HuH-7.5 (cell line): Measurements from ENCODE around the gene EFCAB14.
"Not testable (repeated sequence)": the region's sequence is repeated elsewhere in the genome, so short reads cannot be mapped to it uniquely, and the experiment has no call there.

Experiments
- DNase-seq: peaks from one replicate; pipeline ENCODE4 v3.0.0; 2011; ENCODE audit warnings: low spot score

EFCAB14 gene

DNA sequence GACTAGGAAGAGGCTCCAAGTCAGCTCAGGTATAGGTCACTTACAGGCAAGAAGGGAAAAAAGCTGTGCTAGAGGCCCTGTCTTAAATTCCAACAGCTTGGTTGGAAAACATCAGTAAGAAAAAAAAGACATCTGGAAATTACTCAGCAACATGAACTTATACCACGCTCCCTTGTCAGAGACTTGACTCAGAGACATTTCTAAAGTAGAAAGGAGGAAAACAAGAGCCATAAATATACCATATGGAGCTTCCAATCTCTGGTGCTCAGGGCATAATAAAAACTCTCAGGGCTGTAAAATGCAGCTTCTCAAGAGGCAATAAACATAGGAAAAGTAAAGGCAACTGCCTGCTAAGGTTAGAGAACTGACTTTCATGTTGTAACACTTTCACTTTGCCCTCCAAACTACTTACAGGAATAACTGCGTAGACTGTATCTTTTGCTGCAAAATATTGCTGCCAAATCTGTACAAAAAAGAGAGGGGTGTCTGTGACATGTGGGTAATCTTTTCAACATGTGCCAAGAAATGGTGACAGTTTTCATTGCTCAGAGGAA, 65.4 kb downstream of the EFCAB14 start:
- DNase-seq, result no peak

DNA sequence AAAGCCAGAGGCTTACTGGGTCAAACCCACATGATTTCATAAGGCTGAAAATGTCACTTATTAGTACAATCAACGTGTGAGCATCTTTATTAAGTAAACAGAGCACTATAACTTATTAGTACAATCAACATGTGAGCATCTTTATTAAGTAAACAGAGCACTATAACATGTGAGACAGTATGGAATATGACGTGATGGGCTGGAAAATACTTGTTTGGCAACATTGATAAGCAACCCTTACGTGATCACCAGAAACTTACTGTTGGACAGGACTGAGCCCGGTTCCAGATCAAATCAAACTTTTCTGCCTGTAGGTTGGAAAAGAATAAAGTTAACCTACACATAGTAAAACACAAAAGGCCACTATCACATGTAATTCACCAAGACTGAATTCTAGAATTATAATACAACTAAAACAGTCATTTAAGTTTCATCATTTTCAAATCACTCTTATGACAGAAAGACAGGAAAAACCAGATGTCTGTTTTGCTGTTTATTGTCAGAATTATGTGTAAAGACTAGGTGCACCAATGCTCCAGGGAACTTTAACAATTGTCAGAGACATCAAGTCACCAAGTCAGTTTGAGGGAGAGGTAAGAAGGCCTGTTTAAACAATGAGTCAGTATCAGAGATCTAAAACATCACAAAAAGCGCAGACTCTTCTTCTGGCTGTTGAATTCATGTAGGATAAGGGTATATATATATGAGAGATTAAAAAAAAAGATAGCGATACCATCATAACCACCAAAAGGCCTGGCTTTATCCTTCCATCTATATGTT, 66.4 kb downstream of the EFCAB14 start:
- no peak for DNase-seq

DNA sequence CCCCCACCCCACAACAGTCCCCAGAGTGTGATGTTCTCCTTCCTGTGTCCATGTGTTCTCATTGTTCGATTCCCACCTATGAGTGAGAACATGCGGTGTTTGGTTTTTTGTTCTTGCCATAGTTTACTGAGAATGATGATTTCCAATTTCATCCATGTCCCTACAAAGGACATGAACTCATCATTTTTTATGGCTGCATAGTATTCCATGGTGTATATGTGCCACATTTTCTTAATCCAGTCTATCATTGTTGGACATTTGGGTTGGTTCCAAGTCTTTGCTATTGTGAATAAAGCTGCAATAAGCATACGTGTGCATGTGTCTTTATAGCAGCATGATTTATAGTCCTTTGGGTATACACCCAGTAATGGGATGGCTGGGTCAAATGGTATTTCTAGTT, 67.8 kb downstream of the EFCAB14 start:
- not testable (repeated sequence) for DNase-seq

DNA sequence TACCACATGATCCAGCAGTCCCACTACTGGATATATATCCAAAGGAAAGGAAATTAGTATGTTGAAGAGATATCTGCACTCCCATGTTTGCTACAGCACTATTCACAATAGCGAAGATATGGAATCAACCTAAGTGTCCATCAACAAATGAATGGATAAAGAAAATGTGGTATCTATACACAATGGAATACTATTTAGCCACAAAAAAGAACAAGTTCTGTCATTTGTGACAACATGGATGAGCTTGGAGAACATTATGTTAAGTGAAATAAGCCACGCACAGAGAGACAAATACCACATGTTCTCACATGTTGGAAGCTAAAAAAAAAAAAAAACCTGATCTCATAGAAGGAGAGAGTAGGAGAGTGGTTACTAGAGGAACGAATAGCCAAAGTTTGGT, 68.4 kb downstream of the EFCAB14 start:
- no peak for DNase-seq

DNA sequence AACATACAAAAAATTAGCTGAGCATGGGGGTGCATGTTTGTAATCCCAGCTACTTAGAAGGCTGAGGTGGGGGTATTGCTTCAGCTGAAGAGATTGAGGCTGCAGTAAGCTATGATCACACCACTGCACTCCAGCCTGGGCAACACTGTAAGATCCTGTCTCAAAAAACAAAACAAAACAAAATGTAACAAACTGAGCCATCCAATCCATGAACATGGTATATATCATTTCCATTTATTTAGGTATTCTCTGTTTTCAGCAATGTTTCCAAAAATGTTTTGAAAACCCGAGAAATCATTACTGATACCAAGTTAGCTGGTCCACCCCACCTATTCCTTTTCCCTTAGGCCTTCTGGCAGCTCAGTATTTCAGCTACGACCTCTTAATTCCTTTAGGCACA, 69.2 kb downstream of the EFCAB14 start:
- no peak for DNase-seq

DNA sequence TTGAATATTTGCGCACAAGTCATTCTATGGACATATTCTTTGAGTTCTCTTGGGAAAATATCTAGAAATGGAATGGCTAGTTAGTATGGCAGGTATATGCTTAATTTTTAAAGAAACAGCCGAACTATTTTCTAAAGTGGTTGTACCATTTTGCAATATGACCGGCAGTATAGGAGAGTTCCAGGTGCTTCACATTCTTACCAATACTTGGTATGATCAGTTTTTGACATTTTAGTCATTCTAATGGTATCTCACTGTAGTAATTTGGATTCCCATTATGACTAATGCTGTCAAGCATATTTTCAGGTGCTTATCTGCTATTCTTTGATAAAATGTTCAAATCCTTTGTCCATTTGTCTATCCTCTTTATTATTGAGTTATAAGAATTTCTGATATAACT, 71.3 kb downstream of the EFCAB14 start:
- no peak for DNase-seq

DNA sequence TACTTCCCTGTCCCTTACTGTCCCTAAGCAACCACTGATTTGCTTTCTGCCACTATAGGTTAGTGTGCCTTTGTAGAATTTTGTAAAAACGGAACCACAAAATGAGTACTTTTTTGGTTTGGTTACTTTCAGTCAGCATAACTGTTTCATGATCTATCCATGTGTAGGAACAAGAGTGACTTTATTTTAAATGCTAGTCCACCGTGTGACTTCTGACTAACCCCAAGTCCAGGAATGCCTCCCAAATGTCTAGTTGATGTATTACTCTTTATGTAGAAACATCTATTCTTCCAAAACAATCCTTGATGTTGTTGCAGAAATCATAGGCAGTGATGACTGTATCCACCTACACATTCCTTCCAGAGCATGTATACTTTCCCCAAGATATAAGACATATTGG, 72.1 kb downstream of the EFCAB14 start:
- DNase-seq, result no peak

DNA sequence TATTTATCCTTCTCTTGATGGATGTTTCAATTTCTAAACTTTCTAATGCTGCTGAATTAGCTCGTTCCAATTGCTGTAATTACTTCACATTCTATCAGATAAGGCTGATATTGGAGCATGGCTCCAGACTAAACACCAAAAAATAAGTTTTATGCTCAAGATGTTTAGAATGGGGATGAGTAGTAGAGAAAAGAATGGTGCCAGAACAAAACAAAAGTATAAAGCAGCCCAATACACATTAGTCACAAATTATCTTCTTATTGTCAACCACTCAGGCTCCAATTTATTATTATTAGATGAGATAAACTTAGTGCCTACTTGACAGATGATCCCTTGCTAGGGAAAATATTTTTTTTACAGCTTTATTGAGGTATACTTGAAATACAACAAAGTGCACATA, 72.6 kb downstream of the EFCAB14 start:
- no peak for DNase-seq

DNA sequence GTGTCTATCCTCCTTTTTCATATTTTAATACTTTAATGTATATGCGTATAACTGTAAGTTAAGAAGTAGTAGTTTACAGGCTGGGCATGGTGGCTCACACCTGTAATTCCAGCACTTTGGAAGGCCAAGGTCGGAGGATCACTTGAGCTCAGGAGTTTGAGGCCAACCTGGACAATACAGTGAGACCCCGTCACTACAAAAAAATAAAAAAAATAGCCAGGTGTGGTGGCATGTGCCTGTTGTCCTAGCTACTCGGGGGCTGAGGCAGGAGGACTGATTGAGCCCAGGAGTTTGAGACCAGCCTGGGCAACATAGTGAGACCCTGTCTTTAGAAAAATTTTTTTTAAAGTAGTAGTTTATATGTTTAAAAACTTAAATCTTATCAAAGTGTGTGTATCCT, 73.1 kb downstream of the EFCAB14 start:
- DNase-seq, result no peak

DNA sequence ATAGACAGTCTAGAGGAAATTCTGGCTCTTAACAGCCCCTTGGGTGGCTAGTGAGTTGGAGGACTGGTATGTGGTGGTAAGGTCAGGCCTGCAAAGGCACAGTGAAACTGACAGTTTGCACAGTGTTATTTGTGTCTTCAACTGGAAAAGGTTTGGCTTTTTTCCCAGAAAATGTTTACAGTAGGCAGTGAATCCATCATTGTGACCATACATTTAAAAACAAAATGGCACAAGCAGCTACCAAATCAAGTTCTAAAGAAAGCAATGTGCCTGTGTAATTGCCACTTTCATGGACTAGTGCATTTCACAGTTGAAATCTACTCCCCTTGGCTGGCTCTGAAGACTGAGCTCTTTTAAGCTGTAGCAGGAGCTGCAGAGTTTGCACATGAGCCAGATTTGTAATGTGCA, 75.5 kb downstream of the EFCAB14 start:
- DNase-seq, result no peak

DNA sequence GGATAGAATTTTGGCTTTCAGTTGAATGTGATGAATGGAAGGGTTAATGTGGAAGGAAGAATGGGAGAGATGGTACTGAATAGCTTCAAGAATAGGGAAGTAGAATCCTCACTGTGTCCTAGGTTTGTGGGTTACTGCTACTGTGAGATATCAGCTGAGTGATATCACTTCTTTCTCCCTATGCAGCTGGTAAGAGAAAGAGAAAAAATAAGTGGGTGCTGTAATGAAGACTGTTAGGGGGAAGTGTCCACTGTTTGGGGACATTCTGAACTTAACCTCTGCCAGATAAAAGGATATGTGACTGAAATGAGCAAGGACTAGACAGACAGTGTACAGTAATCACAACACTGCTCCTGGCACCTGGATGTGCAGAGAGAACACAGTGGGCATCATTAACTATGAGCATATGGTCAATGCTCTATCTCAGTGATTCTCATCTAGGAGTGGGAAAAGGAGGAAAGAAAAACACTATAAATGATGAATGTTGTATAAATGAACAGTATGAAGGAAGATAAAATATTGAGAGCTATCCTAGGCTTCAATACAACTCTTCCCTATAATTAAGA, 76.7 kb downstream of the EFCAB14 start:
- DNase-seq, result no peak

DNA sequence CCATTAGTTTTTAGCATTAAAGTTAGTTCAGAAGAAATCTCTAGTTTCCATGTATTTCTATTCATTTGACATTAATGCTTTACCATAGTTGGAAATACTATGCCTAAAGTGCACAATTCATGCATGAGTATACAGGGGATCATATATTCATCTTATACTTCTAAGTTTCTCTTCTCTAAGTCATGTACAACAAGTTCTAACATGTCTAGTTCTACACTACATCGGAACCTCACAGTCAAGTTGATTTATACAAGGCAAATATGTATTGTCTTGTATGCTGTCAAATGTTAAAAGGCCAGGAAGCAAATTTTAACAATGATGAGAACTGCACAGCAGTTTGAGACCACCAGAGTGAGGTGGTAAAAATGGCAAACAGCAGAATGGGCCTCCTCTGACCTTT, 79.4 kb downstream of the EFCAB14 start:
- DNase-seq, result no peak

DNA sequence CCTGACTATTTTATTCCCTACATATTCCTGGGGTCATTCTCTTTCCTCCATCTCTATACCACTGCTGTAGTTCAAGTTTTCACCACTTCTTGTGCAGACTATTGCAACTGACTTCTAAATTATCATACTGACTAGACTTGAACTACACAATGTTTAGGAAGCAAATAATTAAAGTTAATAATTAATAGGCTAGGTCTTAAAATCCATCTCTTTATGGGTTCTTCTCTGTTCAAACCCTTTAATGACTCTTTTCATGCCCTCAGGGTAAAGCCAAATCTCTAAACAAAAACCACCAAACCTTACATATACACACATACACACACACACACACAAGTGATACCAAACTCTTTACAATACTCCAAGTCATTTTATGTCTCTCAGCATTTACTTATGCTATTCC, 80.0 kb downstream of the EFCAB14 start:
- DNase-seq, result no peak

DNA sequence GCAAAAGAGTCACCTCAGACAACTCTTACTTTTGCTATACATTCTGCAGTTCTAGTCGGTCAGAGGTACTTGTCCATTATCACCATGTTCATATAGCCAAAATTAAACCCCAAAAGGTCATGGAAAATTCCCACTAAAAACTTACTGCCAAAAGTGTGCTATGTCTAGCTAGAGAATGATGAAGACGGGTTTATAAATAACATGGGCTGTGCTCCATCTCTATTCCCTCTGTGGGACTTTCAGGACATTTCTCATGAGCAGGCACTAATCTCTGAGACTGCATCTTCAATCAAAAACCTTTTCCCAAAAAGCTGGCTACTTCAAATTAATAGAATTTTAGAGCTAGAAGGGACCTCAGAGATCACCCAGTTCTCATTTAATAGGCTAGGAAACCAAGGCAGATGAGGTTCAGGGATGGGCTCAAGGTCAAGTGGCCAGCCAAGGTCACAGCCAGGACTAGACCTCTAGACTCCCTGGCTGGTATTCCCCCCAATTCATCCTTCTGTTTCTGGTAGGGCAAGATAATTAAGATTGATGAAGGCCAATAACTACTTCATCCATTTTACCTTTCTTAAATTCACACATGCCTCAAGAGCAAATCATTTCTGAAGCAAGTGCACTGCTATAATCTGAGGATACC, 81.3 kb downstream of the EFCAB14 start:
- no peak for DNase-seq

DNA sequence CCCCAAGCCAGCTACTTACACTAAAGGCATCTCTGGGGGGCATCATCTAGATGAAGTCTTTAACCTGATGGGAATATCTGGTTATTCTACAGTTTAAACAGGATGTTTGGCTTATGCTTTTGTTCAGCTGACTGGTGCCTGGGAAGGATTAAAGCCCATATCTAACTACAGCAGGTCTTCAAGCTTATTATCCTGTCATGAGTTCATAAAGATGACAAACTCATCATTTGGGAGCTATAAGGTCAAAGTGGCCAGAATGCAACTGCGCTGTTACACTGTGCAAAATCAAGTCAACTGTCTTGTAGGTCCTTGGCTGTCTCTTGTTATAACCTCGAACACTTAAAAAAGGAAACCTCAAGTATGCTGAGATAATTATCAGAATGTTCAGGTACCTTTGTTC, 83.7 kb downstream of the EFCAB14 start:
- DNase-seq, result no peak

DNA sequence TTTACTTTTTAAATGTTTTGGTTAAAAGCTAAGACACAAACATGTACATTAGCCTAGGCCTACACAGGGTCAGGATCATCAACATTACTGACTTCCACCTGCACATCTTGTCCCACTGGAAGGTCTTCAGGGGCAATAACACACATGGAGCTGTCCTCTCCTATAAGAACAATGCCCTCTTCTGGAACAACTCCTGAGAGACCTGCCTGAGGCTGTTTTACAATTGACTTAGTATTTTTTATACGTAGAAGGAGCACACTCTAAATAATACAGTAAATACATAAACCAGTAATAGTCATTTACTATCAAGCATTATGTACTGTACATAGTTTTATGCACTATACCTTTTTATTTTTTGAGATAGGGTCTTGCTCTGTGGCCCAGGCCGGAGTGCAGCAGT, 88.2 kb downstream of the EFCAB14 start:
- no peak for DNase-seq
